Measurements from ENCODE around the gene IL22RA1. TPM values are rescaled to one million over a fixed set of nuclear protein-coding genes. Genes with fewer than 3 reads are reported as not detected.
A peak's percentile ranks its signal among the peaks of the same experiment; 100 is the strongest.

Gene IL22RA1
- total and polyA plus RNA-seq, 8 donors = 0.26 to 0.73 (median 0.43) TPM

- TF ChIP-seq CTCF (IDR thresholded peaks at IDR 0.05) = no peak
- no peak overlapping the region for H3K27ac ChIP-seq
These were observed 25.8 kb downstream of the IL22RA1 start for GRCh38 chr1:24117132-24117531.

GRCh38 chr1:24114753-24115152 lies 28.2 kb downstream of the IL22RA1 start:
- intact Hi-C loops (cut with DNase I) = no loop called here
- no peak overlapping the region for H3K4me3 ChIP-seq
- peaks cover 0 to 69% of the 10 kb centered on the region in 2 donors for H3K27me3 ChIP-seq
- no peak for TF ChIP-seq CTCF (IDR thresholded peaks at IDR 0.05)
- H3K4me1 ChIP-seq = peaks cover 0 to 6% of the 10 kb centered on the region in 2 donors
- H3K36me3 ChIP-seq = no peaks in the 10 kb centered on the region
- H3K9me3 ChIP-seq = no peaks in the 10 kb centered on the region
- H3K27ac ChIP-seq = no peak overlapping the region
- no peak for ATAC-seq
- DNase-seq = no peak

More at GRCh38 chr1:24117132-24117531, 25.8 kb downstream of the IL22RA1 start:
- intact Hi-C loops (cut with DNase I) = no loop called here
- Histone ChIP-seq H3K36me3 (no peaks in the 10 kb centered on the region), H3K9me3 (no peaks in the 10 kb centered on the region), H3K27me3 (peaks cover 0 to 55% of the 10 kb centered on the region in 2 donors), H3K4me1 (peaks cover 0 to 3% of the 10 kb centered on the region in 2 donors), H3K4me3 (no peak overlapping the region)
- DNase-seq = no peak
- no peak for ATAC-seq

- TF ChIP-seq CTCF (IDR thresholded peaks at IDR 0.05) = no peak
- intact Hi-C loops (cut with DNase I) = no loop called here
- Histone ChIP-seq H3K36me3 (no peaks in the 10 kb centered on the region), H3K4me1 (peaks cover 0 to 6% of the 10 kb centered on the region in 2 donors), H3K27me3 (peaks cover 0 to 66% of the 10 kb centered on the region in 2 donors), H3K27ac (no peak overlapping the region), H3K9me3 (no peaks in the 10 kb centered on the region), H3K4me3 (no peak overlapping the region)
- ATAC-seq = no peak
- DNase-seq = no peak
These were observed 29.3 kb downstream of the IL22RA1 start for GRCh38 chr1:24113641-24114033.

GRCh38 chr1:24111996-24112779 lies 30.8 kb downstream of the IL22RA1 start, which contains the start of gene MYOM3:
MYOM3 (minus strand) TSS chr1:24112135; CDS start chr1:24108636, 3,499 bp downstream.
- peak; percentile 97 for ATAC-seq
- intact Hi-C loops (cut with DNase I) = no loop called here
- Histone ChIP-seq H3K27ac (no peak within 1 kb of the TSS), H3K27me3 (peaks cover 0 to 55% of the 10 kb centered on the region in 2 donors), H3K9me3 (no peaks in the 10 kb centered on the region), H3K4me3 (no peak within 1 kb of the TSS), H3K4me1 (peaks cover 0 to 6% of the 10 kb centered on the region in 2 donors), H3K36me3 (no peaks in the 10 kb centered on the region)
- peak in 3 of 4 donors; percentile 11 to 72 (median 59) for DNase-seq
- peak; percentile 15 to 26 for TF ChIP-seq CTCF (IDR thresholded peaks at IDR 0.05)

- H3K36me3 ChIP-seq = no peaks in the 10 kb centered on the region
- H3K4me3 ChIP-seq = no peak overlapping the region
- no peak overlapping the region for H3K27ac ChIP-seq
- TF ChIP-seq CTCF (IDR thresholded peaks at IDR 0.05) = no peak
- DNase-seq = no peak
- ATAC-seq = no peak
- peaks cover 0 to 6% of the 10 kb centered on the region in 2 donors for H3K4me1 ChIP-seq
- intact Hi-C loops (cut with DNase I) = no loop called here
- H3K27me3 ChIP-seq = peaks cover 0 to 53% of the 10 kb centered on the region in 2 donors
- H3K9me3 ChIP-seq = no peaks in the 10 kb centered on the region
These were observed 31.5 kb downstream of the IL22RA1 start for GRCh38 chr1:24111262-24111995.

Measured in left lung (tissue), 10 donors.